H1 (cell line): ENCODE measurements around the gene TMEM181. TPM values are rescaled to one million over a fixed set of nuclear protein-coding genes. Genes with fewer than 3 reads are reported as not detected.

Experiments used
- CHD7 ChIP-seq: fragments of 300-600 bp; sonication (generic); IDR thresholded peaks from 2 replicates; pipeline ENCODE4 v1.7.1; 2012; ENCODE audit warnings: low read length, moderate library complexity, mild to moderate bottlenecking, inconsistent platforms; ENCODE audit not compliant: insufficient replicate concordance
- SP2 ChIP-seq: IDR thresholded peaks from 2 replicates; pipeline ENCODE4 v1.6.1; 2012; ENCODE audit warnings: mild to moderate bottlenecking, low read length, inconsistent platforms
- TEAD4 ChIP-seq: IDR thresholded peaks from 2 replicates; pipeline ENCODE4 v1.6.1; 2012; ENCODE audit warnings: low read depth, low read length, inconsistent platforms, mixed read lengths
- polyA plus RNA-seq, 7 experiments: library from polyadenylated mRNA; depleted of rRNA in 3 of 7; stranded (reverse) in 5 of 7; unstranded in 2 of 7; fragments of >200 nt in 5 of 7; fragments of 200-250 nt in 2 of 7; gene quantifications; 1 replicate in 5 of 7; 2 replicates in 1 of 7; 4 replicates in 1 of 7; pipeline versions ENCODE4 v1.2.1 to v1.2.3, GENCODE V29; 2011 to 2013; ENCODE audit warnings: missing spikeins in 2 of 7, mixed read lengths in 2 of 7
- total RNA-seq: library from RNA; stranded (reverse); fragmentation: NEBNext Ultra II Directional; extraction: Animal tissue kit (Norgen Biotek cat#: 25700); gene quantifications from 2 replicates; pipeline ENCODE4 v1.2.1, GENCODE V29; 2021

TMEM181 gene
- total and polyA plus RNA-seq, 2 of the 8 experiments (the other 6 are each of a cell fraction or from before 2014, with no cell fraction given) = 8.6 to 19.0 TPM

- TF ChIP-seq CHD7 (no peak), SP2 (no peak), TEAD4 (no peak)
Measured at GRCh38 chr6:158586652-158587051, 26.8 kb downstream of the TMEM181 start (continued).
